ENCODE results near the gene FHOD1.

Gene FHOD1

DNA sequence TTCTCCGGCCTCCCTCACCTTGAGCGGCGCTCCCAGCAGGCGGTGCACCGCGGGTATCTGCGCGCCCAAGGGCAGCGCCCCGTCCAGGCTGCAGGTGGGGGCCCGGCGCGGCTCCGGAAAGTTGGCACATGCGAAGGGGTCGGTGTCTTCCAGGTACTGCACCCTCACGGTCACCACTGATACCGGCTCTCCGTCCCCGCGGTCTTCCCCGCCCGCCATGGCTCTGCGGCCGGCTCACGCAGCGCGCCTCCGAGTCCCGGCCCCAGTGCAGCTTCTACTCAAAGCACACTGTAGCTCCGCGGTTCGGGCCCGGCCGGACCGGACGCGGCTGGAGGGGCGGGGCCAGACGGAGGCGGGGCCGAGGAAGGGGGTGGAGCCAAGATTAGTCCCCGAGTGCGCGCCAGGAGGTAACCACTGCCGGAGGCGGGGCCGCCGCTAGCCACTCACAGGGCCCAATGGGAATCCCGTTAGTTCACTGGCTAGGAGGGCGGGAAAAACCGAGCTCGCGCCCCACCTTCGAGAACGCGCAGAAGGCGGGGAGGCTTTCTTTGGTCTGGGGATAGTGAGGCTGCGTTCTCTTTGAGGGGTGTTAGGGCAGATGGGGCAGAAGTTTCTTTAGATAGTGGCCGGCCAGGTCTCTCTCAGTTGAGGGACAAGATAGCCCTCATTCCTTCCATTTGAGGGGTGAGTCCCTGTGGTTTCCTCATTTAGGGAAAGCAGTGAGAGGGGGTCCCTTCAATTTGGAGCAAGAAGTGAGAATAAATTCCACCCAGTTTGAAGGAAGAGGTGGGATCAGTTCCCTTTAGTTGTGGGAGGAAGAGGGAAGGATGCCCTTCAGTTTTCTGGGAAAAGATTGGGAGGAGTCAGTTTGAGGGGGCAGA is at the start of gene FHOD1:
FHOD1 (minus strand) TSS at position 290 of the 881 bp plus-strand sequence; CDS start at position 219, 71 bp downstream.
- DNase-seq (ENCODE audit: low read depth): peak; percentile 93

DNA sequence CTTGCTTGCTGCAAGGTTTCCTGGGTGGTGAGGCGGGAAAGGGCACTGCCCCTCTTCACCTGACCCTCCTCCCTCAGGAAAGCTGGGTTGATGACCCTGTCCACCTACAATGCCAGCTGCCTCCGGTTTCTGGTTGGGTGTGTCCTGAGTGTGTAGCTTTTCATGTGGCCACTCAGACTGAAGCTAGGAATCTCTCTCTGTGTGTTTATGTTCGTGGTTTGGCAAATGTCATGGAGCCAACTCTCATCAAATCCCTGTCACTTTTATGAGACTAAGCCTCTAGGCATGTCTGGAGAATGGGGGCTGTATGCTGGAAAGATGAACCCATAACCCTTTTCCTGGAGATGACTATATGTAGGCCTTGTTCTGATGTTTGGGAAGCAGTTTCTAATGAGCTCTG is 49.1 kb upstream of the FHOD1 start:
- no peak for DNase-seq (ENCODE audit: low read depth)

- DNase-seq (ENCODE audit: low read depth): no peak
These were observed 47.7 kb upstream of the FHOD1 start for GRCh38 chr16:67294938-67295361.

GRCh38 chr16:67294171-67294757 is 47.0 kb upstream of the FHOD1 start:
- no peak for DNase-seq (ENCODE audit: low read depth)

GRCh38 chr16:67291461-67291860 is 44.2 kb upstream of the FHOD1 start:
- no peak for DNase-seq (ENCODE audit: low read depth)

DNA sequence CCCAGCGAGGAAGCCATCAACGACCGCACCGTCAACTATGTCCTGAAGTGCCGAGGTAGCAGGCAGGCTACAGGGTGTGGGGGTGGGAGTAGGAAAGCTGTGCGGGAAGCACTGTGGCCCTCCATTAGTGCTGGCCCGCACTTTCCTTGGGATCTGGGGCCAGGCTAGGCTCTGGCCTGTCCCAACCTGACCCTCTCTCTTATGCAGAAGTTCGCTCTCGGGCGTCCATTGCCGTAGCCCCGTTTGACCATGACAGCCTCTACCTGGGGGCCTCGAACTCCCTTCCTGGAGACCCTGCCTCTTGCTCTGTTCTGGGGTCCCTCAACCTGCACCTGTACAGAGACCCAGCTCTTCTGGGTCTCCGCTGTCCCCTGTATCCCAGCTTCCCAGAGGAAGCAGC is 40.7 kb upstream of the FHOD1 start:
- no peak for DNase-seq (ENCODE audit: low read depth)

DNA sequence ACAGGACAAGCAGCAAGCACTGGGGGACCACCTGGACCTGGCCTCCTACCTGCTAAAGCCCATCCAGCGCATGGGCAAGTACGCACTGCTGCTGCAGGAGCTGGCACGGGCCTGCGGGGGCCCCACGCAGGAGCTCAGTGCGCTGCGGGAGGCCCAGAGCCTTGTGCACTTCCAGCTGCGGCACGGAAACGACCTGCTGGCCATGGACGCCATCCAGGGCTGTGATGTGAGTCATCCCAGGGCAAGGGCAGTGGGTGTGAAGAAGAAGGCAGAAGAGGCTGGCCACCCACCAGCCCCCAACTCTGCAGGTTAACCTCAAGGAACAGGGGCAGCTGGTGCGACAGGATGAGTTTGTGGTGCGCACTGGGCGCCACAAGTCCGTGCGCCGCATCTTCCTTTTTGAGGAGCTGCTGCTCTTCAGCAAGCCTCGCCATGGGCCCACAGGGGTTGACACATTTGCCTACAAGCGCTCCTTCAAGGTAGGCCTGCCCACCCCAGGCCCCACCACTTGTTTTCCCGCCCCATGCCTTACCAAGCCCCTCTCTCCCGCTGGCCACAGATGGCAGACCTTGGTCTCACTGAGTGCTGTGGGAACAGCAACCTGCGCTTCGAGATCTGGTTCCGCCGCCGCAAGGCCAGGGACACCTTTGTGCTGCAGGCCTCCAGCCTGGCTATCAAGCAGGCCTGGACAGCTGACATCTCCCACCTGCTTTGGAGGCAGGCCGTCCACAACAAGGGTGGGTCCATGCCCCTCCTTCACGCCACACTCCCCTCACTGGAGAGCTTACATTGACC is 39.4 kb upstream of the FHOD1 start:
- DNase-seq (ENCODE audit: low read depth): no peak

DNA sequence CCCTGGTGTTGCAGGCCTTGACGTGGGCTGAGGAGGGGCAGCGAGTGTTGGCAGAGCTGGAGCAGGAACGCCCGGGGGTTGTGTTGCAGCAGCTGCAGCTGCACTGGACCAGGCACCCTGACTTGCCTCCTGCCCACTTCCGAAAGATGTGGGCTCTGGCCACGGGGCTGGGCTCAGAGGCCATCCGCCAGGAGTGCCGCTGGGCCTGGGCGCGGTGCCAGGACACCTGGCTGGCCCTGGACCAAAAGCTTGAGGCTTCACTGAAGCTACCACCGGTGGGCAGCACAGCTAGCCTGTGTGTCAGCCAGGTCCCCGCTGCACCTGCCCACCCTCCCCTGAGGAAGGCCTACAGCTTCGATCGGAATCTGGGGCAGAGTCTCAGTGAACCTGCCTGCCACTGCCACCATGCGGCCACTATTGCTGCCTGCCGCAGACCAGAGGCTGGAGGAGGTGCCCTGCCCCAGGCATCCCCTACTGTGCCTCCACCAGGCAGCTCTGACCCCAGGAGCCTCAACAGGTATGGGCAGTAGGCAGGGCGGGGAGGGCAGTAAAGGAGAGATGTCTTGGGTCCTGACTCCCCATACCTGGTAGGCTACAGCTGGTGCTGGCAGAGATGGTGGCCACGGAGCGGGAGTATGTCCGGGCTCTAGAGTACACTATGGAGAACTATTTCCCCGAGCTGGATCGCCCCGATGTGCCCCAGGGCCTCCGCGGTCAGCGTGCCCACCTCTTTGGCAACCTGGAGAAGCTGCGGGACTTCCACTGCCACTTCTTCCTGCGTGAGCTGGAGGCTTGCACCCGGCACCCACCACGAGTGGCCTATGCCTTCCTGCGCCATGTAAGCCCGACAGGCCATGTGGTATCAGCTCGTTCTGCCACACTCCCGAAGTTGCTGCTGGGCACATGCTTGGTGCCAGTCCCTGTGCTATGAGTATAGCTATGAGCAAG is 37.7 kb upstream of the FHOD1 start:
- DNase-seq (ENCODE audit: low read depth): no peak

DNA sequence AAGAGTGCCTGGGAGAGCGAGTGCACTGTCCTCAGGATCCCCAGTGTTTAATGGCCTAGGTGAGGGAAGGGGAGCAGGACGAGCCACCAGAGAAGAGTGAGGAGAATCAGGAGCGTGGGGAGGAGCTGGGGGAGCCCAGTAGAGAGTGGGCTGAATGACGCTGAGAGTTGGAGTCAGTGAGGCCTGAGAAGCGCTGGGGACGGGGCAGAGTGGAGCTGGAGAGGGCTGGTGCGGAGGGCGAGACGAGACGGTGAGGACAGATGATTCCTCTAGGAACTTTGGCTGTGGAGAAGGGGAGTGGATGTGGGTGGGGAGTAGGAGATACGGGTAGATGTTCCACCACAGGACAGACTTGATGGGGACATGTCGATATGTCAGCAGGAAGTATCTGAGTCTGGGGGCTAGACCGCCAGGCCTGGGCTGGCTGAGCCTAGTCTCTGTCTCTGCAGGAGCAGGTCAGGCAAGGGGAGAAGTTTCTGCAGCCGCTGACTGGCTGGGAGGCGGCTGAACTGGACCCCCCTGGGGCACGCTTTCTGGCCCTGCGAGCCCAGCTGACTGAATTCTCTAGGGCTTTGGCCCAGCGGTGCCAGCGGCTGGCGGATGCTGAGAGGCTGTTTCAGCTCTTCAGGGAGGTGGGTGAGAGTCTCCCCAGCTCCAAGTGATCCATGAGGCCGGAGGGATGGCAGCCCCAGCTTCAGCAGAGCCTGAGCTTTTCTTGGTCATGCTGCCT is 36.7 kb upstream of the FHOD1 start:
- DNase-seq (ENCODE audit: low read depth): no peak

- DNase-seq (ENCODE audit: low read depth): no peak
These were observed 36.0 kb upstream of the FHOD1 start for GRCh38 chr16:67283039-67283825.

DNA sequence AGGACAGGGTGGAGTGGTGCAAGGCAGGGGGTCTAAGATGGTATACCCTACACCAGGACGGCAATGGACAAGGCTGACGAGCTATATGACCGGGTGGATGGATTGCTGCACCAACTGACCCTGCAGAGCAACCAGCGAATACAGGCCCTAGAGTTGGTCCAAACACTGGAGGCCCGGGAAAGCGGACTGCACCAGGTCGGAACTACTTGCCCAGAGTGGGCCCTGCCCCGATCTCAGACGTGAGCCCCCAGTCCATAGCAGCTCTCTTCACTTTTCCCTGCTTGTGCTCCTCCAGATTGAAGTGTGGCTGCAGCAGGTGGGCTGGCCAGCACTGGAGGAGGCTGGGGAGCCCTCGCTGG is 35.1 kb upstream of the FHOD1 start:
- DNase-seq (ENCODE audit: low read depth): no peak

GRCh38 chr16:67281536-67282446 is 34.5 kb upstream of the FHOD1 start:
- no peak for DNase-seq (ENCODE audit: low read depth)

DNA sequence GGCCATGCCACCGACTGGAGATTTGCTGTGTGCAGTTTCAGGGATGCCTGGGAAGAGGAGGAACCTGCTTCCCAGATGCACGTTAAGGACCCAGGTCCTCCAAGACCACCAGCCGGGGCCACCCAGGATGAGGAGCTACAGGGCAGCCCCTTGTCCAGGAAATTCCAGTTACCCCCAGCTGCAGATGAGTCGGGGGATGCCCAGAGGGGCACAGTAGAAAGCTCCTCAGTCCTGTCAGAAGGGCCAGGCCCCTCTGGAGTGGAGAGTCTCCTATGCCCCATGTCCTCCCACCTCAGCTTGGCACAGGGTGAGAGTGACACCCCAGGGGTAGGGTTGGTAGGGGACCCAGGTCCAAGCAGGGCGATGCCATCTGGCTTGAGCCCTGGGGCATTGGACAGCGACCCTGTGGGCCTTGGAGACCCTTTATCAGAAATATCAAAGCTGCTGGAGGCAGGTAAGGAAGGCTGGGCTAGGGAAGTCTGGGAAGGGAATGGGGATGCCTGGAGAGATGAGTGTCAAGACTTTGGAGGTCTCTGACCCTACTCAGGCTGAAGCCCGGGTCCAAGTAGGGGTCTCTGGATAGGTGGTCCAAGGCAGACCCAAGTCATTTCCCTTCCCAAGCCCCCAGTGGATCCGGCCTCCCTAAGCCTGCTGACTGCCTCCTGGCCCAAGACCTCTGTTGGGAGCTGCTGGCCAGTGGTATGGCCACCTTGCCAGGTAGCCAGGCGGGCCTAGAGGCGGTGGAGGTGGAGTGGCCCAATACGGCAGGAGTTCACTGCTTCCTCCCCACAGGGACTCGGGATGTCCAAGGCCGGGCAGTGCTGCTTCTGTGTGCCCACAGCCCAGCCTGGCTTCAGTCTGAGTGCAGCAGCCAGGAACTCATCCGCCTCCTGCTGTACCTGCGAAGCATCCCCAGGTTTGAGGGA is 33.1 kb upstream of the FHOD1 start:
- DNase-seq (ENCODE audit: low read depth): no peak

DNA sequence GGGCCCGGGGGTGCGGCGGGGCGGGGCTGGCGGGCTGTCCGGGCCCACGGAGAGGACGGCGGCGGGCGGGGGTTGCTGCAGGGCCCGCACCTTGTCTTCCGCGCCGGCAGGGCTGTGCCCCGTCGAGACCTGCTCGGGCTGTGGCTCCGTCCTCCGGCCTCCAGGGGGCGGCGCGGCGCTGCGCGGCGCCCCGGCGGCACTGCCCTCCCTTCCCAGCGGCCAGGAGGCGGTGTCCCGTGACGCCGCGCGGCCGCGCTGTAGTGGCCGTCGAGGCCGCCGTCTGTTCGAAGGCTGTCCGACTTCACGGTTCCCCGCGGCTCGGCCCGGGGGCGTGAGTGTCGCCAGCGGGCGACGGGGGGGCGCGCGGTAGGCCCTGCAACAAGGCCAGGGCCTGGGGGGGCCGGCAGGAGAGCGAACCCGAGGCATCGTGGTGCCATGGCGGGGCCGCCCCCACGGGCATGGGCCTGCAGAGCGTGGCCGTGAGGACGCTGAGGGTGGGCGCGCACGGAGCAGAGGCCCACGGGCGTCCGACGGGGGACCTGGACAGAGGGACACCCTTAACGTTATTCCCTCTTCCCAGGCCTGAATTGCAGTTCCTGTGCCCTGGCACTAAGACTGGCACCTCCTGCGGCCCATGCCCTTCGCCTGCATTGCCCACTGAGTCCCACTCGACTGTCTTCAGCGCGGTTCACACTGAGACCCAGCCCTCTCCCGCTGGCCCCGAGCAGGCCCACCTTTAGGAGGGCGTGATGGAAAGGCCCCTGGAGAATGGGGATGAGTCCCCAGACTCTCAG is 32.2 kb upstream of the FHOD1 start, which contains the start of gene PLEKHG4:
PLEKHG4 (plus strand) TSS at position 237 of the 794 bp plus-strand sequence; CDS start at position 750, 513 bp downstream.
- DNase-seq (ENCODE audit: low read depth): peak; percentile 71

DNA sequence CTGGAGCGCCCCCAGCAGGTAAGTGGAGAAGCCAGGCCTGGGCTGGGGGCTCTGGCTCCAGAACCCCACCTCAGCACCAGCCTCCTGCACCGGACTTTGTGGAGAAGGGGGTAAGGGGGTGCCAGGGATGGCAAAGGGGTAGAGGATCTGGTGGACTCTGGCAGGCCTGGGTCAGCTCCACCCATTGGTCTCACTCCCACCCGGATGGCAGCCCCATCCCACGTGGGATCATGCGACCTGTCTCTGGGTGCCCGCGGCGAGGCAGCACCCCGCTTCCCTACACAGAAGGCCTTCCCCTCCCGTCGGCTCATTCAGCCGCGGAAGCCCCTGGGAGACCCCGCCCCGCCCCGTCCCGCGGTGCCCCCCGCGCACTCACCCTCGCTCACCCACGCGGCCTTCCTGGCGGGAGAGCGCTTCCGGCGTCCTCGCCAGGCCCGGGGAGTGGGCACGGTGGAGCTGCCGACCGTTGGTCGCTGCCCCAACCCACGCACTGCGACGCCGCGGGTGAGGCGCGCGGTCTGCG is 31.6 kb upstream of the FHOD1 start:
- DNase-seq (ENCODE audit: low read depth): peak; percentile 76

DNA sequence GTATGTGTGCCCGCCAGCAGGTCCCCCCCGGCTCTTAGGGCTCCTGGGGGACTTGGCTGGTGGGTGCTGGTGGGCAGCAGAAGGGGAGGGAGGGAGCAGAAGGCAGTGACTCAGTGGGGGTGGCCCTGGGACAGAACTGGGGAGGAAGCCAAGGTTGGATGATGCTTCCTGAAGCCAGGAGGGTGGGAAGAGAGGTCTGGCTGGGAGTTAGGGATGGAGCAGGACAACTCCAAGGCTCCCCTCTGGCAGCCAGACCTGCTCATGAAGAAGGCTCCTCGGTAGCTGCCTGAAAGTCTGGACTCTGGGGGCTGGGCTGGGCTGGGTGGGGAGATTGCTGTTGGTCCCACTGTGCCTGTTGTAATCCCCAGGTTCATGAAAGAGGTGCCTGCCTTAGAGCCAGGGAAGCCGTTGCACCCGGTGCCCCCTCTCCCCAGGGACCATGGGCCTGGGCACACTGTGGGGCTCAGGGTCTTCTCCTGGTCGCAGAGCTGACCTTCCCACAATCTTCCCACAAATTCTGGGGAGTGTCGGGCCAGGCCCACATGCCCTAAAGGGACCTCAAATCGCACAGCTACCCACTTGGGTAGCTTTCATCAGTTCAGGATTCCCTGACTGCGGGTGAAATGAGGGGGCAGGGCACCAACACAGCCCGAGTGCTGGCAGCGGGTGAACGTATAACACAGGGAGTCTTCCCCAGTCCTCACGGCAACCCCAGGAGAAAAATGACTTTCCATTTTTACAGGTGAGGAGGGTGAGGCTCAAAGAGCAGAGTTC is 30.9 kb upstream of the FHOD1 start:
- no peak for DNase-seq (ENCODE audit: low read depth)

Measured in CMK (cell line).